Measurements from ENCODE around the gene MSL3B.

Gene MSL3B

GRCh38 chr2:233857511-233858141 lies 10.6 kb downstream of the MSL3B start:
- intact Hi-C loops (cut with DNase I) = no loop called here

GRCh38 chr2:233856184-233856583 lies 12.0 kb downstream of the MSL3B start:
- no peak for DNase-seq (ENCODE audit: low spot score in 2 of 2)
- no peaks in the 10 kb centered on the region for H3K27me3 ChIP-seq
- TF ChIP-seq, protein P1, sequence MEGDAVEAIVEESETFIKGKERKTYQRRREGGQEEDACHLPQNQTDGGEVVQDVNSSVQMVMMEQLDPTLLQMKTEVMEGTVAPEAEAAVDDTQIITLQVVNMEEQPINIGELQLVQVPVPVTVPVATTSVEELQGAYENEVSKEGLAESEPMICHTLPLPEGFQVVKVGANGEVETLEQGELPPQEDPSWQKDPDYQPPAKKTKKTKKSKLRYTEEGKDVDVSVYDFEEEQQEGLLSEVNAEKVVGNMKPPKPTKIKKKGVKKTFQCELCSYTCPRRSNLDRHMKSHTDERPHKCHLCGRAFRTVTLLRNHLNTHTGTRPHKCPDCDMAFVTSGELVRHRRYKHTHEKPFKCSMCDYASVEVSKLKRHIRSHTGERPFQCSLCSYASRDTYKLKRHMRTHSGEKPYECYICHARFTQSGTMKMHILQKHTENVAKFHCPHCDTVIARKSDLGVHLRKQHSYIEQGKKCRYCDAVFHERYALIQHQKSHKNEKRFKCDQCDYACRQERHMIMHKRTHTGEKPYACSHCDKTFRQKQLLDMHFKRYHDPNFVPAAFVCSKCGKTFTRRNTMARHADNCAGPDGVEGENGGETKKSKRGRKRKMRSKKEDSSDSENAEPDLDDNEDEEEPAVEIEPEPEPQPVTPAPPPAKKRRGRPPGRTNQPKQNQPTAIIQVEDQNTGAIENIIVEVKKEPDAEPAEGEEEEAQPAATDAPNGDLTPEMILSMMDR (IDR thresholded peaks at IDR 0.05) = no peak

More at GRCh38 chr2:233857511-233858141, 10.6 kb downstream of the MSL3B start:
- TF ChIP-seq, protein P1 (IDR thresholded peaks at IDR 0.05) = peak in 1 of 3 experiments; percentile 36
- H3K4me3 ChIP-seq = no peak overlapping the region
- H3K9me3 ChIP-seq = no peaks in the 10 kb centered on the region
- no peak overlapping the region for H3K27ac ChIP-seq
- DNase-seq (ENCODE audit: low spot score in 2 of 2) = no peak
- no peaks in the 10 kb centered on the region for H3K36me3 ChIP-seq
- H3K27me3 ChIP-seq = no peaks in the 10 kb centered on the region
- peaks cover 0 to 7% of the 10 kb centered on the region in 2 donors for H3K4me1 ChIP-seq

GRCh38 chr2:233855345-233855744 lies 12.8 kb downstream of the MSL3B start:
- Histone ChIP-seq H3K27me3 (no peaks in the 10 kb centered on the region), H3K27ac (peak overlapping the region in 1 of 2 donors; percentile 29), H3K36me3 (no peaks in the 10 kb centered on the region), H3K9me3 (no peaks in the 10 kb centered on the region), H3K4me1 (peaks cover 0 to 7% of the 10 kb centered on the region in 2 donors), H3K4me3 (no peak overlapping the region)
- DNase-seq (ENCODE audit: low spot score in 2 of 2) = no peak
- intact Hi-C loops (cut with DNase I) = no loop called here
- TF ChIP-seq, protein P1 (IDR thresholded peaks at IDR 0.05) = no peak

More at GRCh38 chr2:233856184-233856583, 12.0 kb downstream of the MSL3B start:
- no peaks in the 10 kb centered on the region for H3K9me3 ChIP-seq
- intact Hi-C loops (cut with DNase I) = no loop called here
- H3K27ac ChIP-seq = no peak overlapping the region
- no peak overlapping the region for H3K4me3 ChIP-seq
- no peaks in the 10 kb centered on the region for H3K36me3 ChIP-seq
- peaks cover 0 to 7% of the 10 kb centered on the region in 2 donors for H3K4me1 ChIP-seq

GRCh38 chr2:233854241-233854981 lies 13.8 kb downstream of the MSL3B start, which contains the start of gene HJURP:
HJURP (minus strand) TSS chr2:233854535; CDS start chr2:233854500, 35 bp downstream.
- no peaks in the 10 kb centered on the region for H3K9me3 ChIP-seq
- peak; percentile 78 to 94 for DNase-seq (ENCODE audit: low spot score in 2 of 2)
- H3K4me1 ChIP-seq = peaks cover 0 to 7% of the 10 kb centered on the region in 2 donors
- H3K27me3 ChIP-seq = no peaks in the 10 kb centered on the region
- H3K4me3 ChIP-seq = peak within 1 kb of the TSS; percentile 62 to 72
- H3K27ac ChIP-seq = peak within 1 kb of the TSS; percentile 29 to 45
- intact Hi-C loops (cut with DNase I) = no loop called here
- TF ChIP-seq, protein P1 (IDR thresholded peaks at IDR 0.05) = no peak
- no peaks in the 10 kb centered on the region for H3K36me3 ChIP-seq

GRCh38 chr2:233853883-233854240 lies 14.3 kb downstream of the MSL3B start:
- no peak for DNase-seq (ENCODE audit: low spot score in 2 of 2)
- Histone ChIP-seq H3K4me3 (peak overlapping the region; percentile 62 to 72), H3K9me3 (no peaks in the 10 kb centered on the region), H3K4me1 (peaks cover 0 to 7% of the 10 kb centered on the region in 2 donors), H3K27ac (no peak overlapping the region), H3K27me3 (no peaks in the 10 kb centered on the region), H3K36me3 (no peaks in the 10 kb centered on the region)
- intact Hi-C loops (cut with DNase I) = no loop called here
- TF ChIP-seq, protein P1 (IDR thresholded peaks at IDR 0.05) = no peak

All from ascending aorta (tissue), 2 donors.